Measurements from ENCODE around the gene HOXD4.

GRCh38 chr2:176152350-176153181 lies 1.2 kb downstream of the HOXD4 start:
- TF ChIP-seq CTCF (IDR thresholded peaks at IDR 0.05) = no peak
- no peak for TF ChIP-seq POLR2AphosphoS5 (IDR thresholded peaks at IDR 0.05)
- no peak for TF ChIP-seq POLR2A (IDR thresholded peaks at IDR 0.05)

Measured in transverse colon (tissue), 4 donors.